ENCODE data around the gene NMRAL1.

Gene NMRAL1

GRCh38 chr16:4474192-4474961, at the start of gene NMRAL1:
NMRAL1 (minus strand) TSS chr16:4474625; CDS start chr16:4474132, 493 bp downstream.
- peak; percentile 84 for DNase-seq

- no peak for DNase-seq
Measured at GRCh38 chr16:4523686-4524085, 49.3 kb upstream of the NMRAL1 start.

- no peak for DNase-seq
Measured at GRCh38 chr16:4522051-4522581, 47.7 kb upstream of the NMRAL1 start.

GRCh38 chr16:4520913-4521312, 46.5 kb upstream of the NMRAL1 start:
- no peak for DNase-seq

- DNase-seq = no peak
Measured at GRCh38 chr16:4519274-4520058, 45.0 kb upstream of the NMRAL1 start.

- no peak for DNase-seq
Measured at GRCh38 chr16:4517812-4518680, 43.6 kb upstream of the NMRAL1 start.

GRCh38 chr16:4515611-4516233, 41.3 kb upstream of the NMRAL1 start:
- no peak for DNase-seq

GRCh38 chr16:4514606-4515005, 40.2 kb upstream of the NMRAL1 start:
- DNase-seq = no peak

- no peak for DNase-seq
Measured at GRCh38 chr16:4513881-4514280, 39.5 kb upstream of the NMRAL1 start.

GRCh38 chr16:4513086-4513860, 38.8 kb upstream of the NMRAL1 start:
- DNase-seq = no peak

- no peak for DNase-seq
Measured at GRCh38 chr16:4512473-4512872, 38.0 kb upstream of the NMRAL1 start.

- no peak for DNase-seq
Measured at GRCh38 chr16:4511441-4512082, 37.1 kb upstream of the NMRAL1 start.

- no peak for DNase-seq
Measured at GRCh38 chr16:4510747-4511426, 36.5 kb upstream of the NMRAL1 start.

- no peak for DNase-seq
Measured at GRCh38 chr16:4510131-4510530, 35.7 kb upstream of the NMRAL1 start.

GRCh38 chr16:4509420-4509819, 35.0 kb upstream of the NMRAL1 start:
- no peak for DNase-seq

- DNase-seq = no peak
Measured at GRCh38 chr16:4508806-4509205, 34.4 kb upstream of the NMRAL1 start.

GRCh38 chr16:4507588-4508345, 33.3 kb upstream of the NMRAL1 start:
- DNase-seq = no peak

- peak; percentile 57 for DNase-seq
Measured at GRCh38 chr16:4506450-4506849, 32.0 kb upstream of the NMRAL1 start.

GRCh38 chr16:4505356-4506147, 31.1 kb upstream of the NMRAL1 start:
- DNase-seq = peak; percentile 76

Data from activated T-cell treated with anti-CD3 and anti-CD28 coated beads, Interleukin-2, amount 50 U/mL, for 1 hour (primary cell).